HT1080 (cell line): Measurements from ENCODE around the gene ELAVL2. TPM values are rescaled to one million over a fixed set of nuclear protein-coding genes. Genes with fewer than 3 reads are reported as not detected.

Experiments used
- DNase-seq: peaks from one replicate; pipeline ENCODE4 v3.0.0-alpha.2; 2015; ENCODE audit warnings: low read depth
- total RNA-seq: library from RNA; depleted of rRNA; stranded (reverse); fragments of >200 nt; shearing (Covaris generic); gene quantifications from 2 replicates; pipeline ENCODE4 v1.2.3, GENCODE V29; 2014

The ELAVL2 gene
- total RNA-seq, 1 experiment from 2014 or later = 0.45 TPM

GRCh38 chr9:23822261-23823169 is 3.5 kb downstream of the ELAVL2 start:
- no peak for DNase-seq

GRCh38 chr9:23821375-23822181 is 4.5 kb downstream of the ELAVL2 start:
- no peak for DNase-seq

- DNase-seq = no peak
Observed at GRCh38 chr9:23820451-23821374, 5.3 kb downstream of the ELAVL2 start.

- no peak for DNase-seq
Observed at GRCh38 chr9:23819403-23819802, 6.6 kb downstream of the ELAVL2 start.

GRCh38 chr9:23814243-23814642 is 11.8 kb downstream of the ELAVL2 start:
- no peak for DNase-seq

GRCh38 chr9:23812673-23813072 is 13.4 kb downstream of the ELAVL2 start:
- no peak for DNase-seq

GRCh38 chr9:23811633-23812032 is 14.4 kb downstream of the ELAVL2 start:
- no peak for DNase-seq

- no peak for DNase-seq
Observed at GRCh38 chr9:23803216-23803615, 22.8 kb downstream of the ELAVL2 start.

GRCh38 chr9:23801523-23801922 is 24.5 kb downstream of the ELAVL2 start:
- no peak for DNase-seq

- DNase-seq = no peak
Observed at GRCh38 chr9:23799521-23799920, 26.5 kb downstream of the ELAVL2 start.

- DNase-seq = no peak
Observed at GRCh38 chr9:23798325-23798724, 27.7 kb downstream of the ELAVL2 start.

GRCh38 chr9:23796209-23796608 is 29.8 kb downstream of the ELAVL2 start:
- DNase-seq = no peak

GRCh38 chr9:23790351-23791260 is 35.4 kb downstream of the ELAVL2 start:
- no peak for DNase-seq

- DNase-seq = no peak
Observed at GRCh38 chr9:23789529-23790254, 36.3 kb downstream of the ELAVL2 start.

- no peak for DNase-seq
Observed at GRCh38 chr9:23784962-23785361, 41.1 kb downstream of the ELAVL2 start.

GRCh38 chr9:23783509-23783908 is 42.5 kb downstream of the ELAVL2 start:
- peak; percentile 8 for DNase-seq

GRCh38 chr9:23779220-23779619 is 46.8 kb downstream of the ELAVL2 start:
- DNase-seq = peak; percentile 4

GRCh38 chr9:23777328-23777727 is 48.7 kb downstream of the ELAVL2 start:
- no peak for DNase-seq

GRCh38 chr9:23775549-23775948 is 50.5 kb downstream of the ELAVL2 start:
- DNase-seq = no peak
